Activated gamma-delta T cell treated with anti-CD3 and anti-CD28 coated beads, Interleukin-2, amount 50 U/mL, for 16 hours (primary cell): Measurements from ENCODE around the gene DENND2D.

Experiments used
- DNase-seq: peaks from one replicate; pipeline ENCODE4 v3.0.0-alpha.2; 2020; ENCODE audit warnings: low read depth

Gene DENND2D, protein sequence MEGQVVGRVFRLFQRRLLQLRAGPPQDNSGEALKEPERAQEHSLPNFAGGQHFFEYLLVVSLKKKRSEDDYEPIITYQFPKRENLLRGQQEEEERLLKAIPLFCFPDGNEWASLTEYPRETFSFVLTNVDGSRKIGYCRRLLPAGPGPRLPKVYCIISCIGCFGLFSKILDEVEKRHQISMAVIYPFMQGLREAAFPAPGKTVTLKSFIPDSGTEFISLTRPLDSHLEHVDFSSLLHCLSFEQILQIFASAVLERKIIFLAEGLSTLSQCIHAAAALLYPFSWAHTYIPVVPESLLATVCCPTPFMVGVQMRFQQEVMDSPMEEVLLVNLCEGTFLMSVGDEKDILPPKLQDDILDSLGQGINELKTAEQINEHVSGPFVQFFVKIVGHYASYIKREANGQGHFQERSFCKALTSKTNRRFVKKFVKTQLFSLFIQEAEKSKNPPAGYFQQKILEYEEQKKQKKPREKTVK

DNA sequence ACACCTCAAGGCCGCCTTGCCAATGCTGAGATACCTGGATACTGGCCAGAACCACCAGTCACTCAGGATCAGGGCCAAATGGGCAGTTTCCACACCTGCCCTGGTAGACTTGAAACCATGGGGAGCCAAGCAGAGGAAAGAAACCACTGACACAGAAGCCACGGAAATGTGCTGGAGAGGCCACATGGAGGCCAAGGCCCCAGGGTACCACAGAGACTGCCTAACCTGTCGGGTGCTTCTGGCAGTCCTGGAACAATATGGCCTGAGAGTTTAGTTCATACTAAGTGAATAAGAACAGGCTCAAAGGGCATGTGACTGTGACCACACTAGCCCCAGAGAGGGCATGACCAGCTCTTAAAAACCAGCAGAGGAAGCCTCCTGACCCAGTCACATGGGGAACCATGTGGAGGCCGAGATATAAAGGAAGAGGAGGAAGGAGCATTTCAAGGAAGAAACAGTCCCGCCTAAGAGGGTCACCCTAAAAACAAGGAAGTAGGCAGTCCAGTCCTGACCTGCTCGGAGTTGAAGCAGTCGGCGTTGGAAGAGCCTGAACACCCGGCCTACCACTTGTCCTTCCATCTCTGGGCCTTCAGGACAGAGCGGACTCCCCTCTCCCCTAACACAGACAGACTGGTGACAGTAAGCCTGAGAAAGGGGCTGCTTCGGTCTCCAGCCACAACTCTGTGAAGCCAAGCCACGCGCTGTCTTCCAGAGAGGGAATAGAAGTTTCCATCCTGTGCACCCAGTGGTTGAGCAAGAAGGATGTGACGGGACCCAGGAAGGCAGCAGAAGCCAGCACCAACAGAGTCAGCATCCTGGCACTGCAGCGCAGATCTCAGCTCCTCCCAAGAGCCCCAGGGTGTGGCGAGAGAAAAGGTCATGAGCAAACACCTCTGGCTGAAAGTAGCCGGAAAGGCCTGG, at the start of gene DENND2D:
Gene DENND2D, minus strand, starts transcription at position 766 of the 921 bp plus-strand sequence. Its CDS starts 187 bp downstream, at position 579.
- no peak for DNase-seq

DNA sequence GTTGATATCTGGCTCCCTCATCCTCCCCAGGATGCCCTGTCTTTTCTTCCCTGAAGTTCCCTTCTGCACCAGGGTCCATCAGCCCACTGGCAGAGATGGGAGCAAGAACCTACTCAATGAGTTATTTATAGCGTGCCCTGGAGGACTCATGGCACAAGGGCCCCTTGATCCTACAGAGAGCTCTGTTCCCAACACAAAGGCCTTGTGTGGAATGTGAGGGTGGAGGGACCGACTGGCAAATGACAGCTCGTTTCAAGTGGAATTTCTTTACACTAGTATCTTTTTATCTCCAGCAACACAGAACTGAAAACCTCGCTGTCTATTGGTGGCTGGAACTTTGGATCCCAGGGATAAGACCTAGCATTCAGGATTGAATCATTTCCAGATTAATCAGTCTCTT, 49.5 kb upstream of the DENND2D start:
- no peak for DNase-seq

DNA sequence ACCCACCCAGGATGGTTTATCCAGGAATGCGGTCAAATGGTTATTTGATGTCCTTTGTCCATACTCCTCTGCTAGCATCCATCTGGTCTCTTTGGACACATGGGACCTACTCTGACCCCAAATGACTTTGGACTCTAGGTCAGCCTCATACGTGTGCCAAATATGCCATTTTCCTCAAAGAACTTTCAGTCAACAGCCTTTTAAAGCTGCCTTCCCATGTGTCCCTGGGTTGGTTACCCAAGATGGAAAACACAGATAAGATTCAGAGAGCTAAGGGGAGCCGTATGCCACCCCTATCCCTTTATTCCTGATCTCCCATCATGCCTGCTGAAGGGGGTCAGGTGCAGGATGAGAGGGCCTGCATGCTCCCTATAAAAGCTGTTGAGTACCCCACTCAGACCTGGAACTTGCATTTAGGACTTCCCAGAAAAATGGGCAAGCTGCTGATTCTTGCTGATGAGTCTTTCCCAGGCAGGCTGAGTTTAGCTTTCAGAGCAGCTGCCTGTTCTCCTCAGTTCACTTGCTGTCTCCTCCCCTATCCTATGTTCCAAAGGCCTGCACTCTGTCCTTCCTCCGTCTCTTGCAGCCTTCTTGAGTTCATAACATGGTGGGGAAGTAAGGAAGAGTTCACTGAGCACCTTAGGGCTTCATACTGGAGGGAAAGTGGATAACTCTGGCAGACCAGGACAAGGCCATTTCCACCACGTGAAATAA, 46.8 kb upstream of the DENND2D start:
- no peak for DNase-seq

DNA sequence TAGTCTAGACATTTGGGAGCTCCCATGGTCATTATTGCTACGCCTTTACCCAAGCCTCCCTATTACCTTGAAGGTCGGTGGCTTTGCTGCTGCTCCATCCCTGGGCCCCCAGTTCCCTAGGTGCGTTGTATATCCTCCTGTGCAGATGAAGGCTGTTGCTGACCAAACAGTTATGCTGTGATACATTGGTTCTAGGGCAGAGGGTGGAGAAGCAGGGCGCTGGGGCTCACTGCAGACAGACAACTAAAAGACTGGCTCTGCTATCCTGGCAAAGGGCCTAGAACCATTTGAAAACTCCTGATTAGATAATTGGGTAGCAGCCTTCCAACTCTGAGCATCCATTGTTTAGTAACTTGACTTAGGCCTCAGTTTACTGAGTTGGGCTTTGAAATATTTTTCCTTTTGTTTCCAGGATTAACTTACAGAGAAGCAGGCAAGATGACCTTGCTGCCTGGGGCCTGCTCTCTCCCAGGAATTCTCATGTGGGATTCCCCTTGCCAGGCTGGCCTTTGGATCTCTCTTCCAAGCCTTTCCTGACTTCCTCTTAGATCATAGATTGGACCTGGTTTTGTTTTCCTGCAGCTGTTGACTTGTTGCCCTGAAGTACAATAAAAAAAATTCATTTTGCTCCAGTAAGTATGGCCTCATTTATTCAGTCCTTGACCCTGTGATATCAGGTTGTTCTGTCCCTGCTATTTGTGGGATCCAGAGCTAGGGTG, 42.5 kb upstream of the DENND2D start:
- DNase-seq: no peak

DNA sequence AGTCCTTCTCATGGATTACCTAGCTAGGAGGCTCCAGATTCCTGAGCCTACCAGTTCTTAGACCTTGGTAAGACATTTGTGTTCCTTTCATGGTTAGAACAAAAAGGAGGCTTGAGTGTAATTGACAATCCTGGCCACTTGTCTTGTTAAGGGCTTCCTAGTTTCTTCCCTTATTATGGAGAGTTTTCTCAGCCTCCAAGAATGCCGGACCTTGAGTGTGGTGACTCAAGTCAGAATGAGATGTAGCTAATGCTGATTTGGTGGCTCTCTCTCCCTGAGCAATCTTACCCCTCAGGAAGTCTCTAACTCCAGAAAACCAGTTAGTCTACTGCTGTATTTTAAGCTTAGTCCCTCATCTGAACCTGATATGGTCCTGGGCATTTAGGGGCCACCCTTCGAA, 41.4 kb upstream of the DENND2D start:
- no peak for DNase-seq

DNA sequence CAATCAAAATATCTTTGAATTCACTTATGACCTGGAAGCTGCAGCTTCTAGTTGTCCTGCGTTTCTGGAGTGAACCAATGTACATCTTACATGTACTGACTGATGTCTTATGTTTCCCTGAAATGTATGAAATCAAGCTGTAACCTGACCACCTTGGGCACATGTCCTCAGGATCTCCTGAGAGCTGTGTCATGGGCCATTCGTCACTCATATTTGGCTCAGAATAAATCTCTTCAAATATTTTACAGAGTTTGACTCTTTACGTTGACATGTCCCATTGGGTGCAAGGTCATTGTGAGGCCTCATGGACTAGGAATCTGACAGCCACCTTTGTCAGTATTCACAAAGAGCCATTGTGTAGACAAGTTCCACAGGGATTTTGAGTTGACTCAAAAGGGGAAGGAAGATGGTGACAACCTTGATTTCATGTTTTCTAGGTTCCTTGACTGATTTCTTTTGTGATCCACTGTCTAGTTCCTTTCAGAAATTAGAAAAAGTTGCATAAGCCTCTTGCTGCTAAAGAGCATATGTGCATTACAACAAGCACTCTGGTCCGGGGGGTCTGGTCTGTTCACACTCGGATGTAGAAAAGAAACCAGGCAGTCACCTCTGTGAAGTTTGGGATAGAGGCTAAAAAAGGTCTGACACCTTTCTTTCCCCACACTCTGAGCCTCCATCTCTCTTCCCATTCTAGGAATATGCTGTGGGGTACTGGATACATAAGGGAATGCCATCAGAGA, 37.8 kb upstream of the DENND2D start:
- DNase-seq: no peak

DNA sequence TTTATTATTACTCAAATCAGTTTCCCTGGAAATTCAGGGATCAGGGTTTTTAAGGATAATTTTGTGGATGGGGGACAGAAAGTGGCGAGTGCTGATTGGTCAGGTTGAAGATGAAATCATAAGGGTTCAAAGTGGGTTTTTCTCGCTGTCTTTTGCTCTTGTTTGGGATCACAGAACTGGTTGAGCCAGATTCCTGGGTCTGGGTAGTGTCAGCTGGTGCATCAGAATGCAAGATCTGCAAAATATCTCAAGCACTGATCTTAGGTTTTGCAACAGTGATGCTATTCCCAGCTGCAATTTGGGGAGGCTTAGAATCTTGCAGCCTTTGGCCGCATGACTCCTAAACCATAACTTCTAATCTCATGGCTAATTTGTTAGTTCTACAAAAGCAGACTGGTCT, 36.4 kb upstream of the DENND2D start:
- DNase-seq: no peak

DNA sequence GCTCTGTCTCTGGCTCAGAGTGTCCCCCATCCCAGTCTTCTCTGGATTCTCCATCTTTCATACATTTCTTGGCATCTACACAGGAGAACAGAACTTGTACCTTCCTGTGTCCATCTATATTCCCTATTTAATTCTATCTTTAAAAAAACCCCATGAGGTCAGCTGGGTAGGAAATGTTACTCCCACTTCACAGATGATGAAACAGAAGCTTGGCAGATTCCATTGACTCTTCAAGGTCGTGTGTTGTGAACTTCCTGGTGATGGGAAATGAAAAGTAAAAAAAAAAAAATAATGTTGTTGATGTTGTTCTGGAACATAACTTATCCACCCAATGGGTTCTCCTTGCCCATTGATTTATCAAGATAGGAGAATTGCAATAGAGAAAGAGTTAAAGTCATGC, 35.9 kb upstream of the DENND2D start:
- no peak for DNase-seq

DNA sequence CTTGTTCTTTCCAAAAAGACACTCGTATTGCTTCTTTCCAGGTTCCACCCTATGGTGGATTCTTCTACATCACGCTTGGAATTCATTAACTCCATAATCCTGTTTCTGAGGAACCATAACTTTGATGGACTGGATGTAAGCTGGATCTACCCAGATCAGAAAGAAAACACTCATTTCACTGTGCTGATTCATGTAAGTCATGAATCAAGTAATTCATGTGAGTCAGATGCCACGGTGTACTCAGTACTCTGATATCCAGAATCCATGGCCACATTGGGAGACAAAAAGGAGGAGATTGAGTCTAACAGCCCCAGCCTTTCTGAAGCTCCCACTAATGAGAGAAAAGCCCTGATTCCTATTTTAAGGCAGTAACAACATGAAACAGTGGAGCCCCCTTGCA, 34.4 kb upstream of the DENND2D start:
- DNase-seq: no peak

DNA sequence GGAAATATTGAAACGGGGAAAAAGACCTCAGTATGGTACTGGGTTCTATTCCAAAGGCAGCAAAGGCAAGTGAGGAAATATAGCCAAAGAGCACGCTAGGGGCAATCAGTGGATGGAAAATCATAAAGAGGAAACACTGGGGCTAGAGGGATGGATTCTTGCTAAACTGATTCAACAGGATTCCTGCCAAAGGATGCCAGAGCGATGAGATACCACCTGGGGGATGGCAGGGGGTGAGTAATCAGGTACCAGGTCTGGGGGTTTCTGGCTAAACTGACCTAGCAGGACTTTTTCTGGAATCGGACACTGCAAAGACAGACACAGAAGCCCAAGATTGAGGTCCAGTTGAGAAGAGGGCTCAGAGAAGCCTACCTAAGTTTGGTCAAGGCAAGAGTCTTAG, 33.8 kb upstream of the DENND2D start:
- DNase-seq: no peak

DNA sequence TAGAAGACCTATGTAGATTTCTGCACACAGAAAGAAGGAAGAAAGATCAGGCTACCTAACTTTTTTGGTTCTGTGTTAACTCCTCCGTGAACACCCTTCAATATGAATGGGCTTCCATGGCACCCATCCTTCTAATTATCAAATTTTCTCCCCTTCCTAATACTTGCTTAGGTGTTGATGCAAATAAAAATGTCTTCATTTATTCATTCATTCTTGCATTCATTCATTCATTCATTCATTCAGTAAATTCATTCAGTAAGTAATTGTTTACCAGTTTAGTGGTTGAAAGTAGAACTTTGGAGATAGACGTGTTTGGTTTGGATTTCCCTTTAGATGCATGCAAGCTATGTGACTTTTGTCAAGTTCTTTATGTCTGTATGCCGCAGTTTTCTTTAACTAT, 31.7 kb upstream of the DENND2D start:
- DNase-seq: no peak

DNA sequence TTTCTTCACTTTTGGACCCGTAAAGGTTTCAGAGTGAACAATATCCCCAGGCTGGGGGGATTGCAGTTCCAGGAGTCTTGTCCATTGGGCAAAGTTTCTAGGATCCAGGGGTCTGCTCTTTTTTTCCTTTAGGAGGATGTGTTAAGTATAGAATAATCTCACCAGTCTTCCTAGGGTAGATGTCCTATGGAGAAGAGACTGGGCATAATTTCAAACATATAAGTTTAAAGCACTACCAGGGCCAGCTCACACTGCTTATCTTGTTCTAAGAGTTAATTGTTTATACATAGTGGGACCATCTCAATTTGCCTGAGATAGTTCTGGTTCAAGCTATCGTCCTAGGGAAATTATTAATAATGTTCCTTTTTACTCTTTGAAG, 28.3 kb upstream of the DENND2D start:
- no peak for DNase-seq

DNA sequence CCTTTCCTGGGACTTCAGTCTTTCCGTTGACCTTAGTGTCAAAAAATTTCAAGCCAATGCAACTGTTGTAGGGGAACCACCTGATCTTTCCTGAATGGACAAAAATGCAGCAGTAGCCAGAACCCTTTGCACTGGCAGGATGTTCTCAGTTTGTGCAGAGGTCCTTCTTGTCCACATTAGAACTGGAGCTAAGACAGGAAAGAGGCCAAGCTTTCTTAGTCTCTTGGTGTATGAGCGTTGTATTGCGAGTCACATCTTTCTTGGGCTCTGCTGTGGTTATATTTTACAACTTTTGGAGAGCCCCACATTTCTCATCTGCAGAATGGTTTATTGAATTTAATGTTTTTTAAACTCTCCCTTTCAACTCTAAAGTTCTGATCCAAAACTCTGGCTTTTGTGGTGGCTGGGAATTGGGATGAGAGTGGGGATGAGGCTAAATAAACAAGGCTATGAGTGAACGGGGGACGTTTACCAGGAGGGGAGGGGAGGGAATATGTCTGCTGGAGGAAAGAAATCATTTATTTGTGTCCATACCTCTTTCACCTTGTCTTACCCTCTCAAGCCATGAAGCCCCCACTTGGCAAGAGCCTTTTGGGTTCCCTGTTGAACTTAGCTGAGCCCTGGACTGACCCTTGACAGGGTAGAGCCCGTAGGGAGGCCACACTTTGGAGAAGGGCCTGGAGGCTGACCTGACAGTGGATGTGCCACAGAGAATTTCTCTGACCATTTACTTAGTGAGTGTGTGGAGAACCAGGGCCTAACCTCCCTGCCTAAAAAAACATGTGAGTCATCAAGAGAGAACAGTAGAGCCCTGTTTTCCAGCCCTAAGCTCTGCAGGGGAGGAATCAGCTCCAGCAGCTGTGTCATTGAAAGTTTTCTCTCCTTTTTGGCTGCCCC, 27.7 kb upstream of the DENND2D start:
- no peak for DNase-seq

DNA sequence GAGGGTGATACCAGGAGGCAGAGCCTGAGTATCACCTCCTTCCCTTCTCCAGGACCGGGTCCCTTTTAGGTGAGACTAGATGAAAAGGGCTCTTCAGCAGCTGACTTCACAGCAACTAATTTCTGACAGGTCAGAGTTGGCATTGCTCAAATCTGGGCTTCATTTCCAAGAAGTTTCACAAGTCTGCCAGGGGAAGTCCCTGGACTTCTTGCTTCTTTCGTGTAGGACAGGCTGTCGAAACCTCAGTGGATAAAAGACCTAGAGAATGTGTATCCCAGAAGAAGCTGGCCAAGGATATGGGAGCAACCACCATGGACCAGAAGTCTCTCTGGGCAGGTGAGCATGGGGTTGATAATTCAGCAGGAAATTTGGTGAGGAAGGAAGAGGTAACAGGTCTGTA, 27.0 kb upstream of the DENND2D start, which contains the start of gene CHI3L2:
Gene CHI3L2, plus strand, starts transcription at position 280 of the 400 bp plus-strand sequence. Its CDS starts 17 bp downstream, at position 297.
- DNase-seq: no peak

DNA sequence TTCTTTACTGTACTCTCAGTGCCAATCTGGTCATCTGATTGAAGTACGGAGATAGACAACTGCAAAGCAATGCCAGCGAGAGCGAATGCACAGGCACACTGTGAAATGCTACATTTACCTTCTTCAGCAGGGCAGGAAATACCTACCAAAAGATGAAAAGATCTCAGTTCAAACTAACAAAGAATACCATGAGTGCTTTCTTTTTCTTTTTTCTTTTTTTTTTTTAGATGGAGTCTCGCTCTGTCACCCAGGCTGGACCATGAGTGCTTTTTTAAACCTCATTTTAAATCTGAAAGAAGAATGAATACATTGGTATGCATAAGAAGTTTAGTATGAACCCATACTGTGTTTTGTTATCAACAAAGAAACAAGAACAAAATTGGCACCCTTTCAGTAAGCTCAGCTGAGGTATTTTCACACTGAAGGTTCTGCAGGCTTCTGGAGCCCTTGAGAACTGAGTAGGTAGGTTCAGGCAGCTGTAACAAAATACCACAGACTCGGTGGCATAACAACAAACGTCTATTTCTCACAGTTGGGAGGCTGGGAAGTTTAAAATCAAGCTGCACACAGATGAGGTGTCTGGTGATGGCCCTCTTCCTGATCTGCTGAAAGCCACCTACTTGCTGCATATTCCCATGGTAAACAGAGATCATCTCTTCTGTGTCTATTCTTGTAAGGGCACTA, 25.4 kb upstream of the DENND2D start:
- DNase-seq: no peak

DNA sequence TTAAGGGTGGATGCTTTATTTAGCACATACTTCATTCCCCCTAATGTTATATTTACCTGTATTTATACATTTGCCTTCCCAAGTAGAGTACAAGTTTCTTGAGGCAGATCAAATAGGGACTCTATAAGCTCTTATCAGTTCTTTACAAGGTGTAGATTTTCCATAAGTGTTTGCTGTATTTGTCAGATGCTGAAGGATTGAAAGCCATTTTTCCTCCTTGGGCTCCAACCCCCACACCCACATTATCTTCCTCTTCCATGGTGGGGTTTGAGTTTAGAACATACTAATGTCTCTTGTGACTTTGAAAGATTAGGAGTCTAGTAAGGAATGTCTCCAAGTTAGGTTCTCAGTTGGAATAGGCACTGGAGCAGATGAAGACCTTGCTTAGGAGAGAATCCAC, 24.6 kb upstream of the DENND2D start:
- DNase-seq: no peak

DNA sequence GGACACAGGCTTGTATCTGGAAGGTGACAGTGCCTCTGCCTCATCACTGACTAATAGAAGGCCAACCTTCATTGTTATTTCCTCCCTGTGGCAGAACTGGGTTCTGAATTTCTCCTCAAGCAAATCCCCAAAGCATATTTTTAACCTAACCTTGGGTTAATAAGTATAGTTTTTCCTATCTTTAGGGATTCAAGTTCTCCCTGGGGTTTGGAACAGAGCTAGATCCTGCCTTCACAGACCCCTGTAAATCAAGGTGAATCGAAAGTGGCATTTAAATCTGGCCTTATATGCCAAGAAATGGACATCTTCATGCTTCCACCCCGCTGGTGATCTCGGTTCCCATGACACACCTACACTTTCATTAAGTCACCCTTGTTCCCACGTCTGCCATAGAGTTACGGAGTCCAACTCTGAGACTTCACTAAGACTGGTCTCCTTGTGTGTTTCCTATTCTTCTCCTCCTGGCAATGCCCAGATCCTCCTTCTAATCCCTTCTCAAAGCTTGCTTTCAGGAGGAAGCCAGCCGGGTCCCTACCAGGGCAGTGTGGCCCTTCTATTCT, 22.8 kb upstream of the DENND2D start:
- no peak for DNase-seq

DNA sequence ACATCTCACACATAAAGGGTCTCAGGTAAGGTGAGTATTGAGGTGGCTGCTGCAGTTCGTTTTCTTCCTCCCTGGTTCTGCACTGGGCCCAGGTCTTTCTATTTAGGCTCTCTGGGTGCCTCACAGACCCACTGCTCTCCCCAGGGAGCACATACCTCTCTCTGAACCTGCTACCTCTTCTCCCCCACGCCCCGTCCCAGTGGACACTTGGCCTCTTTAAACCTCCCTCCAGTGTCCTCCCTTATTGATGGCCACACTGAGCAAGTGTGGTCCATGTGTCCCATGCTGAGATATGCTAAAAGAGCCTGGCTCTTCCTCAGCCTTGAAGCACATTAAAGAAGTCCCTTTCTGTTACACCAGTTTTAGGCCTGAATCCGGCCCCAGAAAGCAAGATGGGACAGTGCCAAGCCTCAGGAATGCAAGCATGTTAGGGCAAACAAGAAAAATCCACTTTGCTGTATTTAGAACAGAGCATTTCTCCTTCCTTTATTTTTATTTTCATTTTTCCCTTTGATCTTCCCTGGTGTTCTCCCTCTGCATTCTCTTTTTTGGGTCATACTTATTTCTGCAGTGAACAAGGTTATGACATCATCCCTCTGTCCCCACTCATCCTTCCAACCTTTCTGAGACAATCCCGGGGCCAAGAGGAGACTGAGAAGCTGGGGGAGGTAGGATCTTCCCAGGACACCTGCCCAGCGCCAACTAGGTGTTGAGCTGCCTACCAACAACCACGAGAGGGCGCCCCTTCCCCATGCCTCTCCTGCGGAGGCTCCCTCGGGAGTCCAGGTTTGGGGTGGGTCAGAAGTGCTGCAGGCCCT, 22.1 kb upstream of the DENND2D start:
- peak; percentile 70 for DNase-seq
